SK-N-SH treated with all-trans-retinoic acid at 6 μM for 48 hours (cell line): Measurements from ENCODE around the gene CHEK1.

ENCODE experiments used
- ATAC-seq: fragments of 200-7000 bp; cut with Tn5 transposase; 3 replicates; pipeline ENCODE4 v1.9.1; 2020; ENCODE audit warnings: mild to moderate bottlenecking, moderate library complexity
- BACH2 ChIP-seq: fragments of 250-450 bp; sonication (Bioruptor Pico); IDR thresholded peaks from 2 replicates; pipeline ENCODE4 v1.9.0; 2021; ENCODE audit warnings: mild to moderate bottlenecking, borderline replicate concordance
- CREB5 ChIP-seq: fragments of 250-450 bp; sonication (Bioruptor Pico); IDR thresholded peaks from 2 replicates; pipeline ENCODE4 v1.5.1; 2020; ENCODE audit warnings: low read depth, mild to moderate bottlenecking, moderate library complexity
- CSDC2 ChIP-seq: fragments of 250-450 bp; sonication (Bioruptor Pico); IDR thresholded peaks from 2 replicates; pipeline ENCODE4 v1.5.0; 2020; ENCODE audit warnings: mild to moderate bottlenecking, moderate library complexity
- ESRRG ChIP-seq: fragments of 250-450 bp; sonication (Bioruptor Pico); IDR thresholded peaks from 2 replicates; pipeline ENCODE4 v1.6.1; 2021; ENCODE audit warnings: mild to moderate bottlenecking
- GLIS3 ChIP-seq: fragments of 250-450 bp; sonication (Bioruptor Pico); IDR thresholded peaks from 2 replicates; pipeline ENCODE4 v1.5.0; 2020; ENCODE audit warnings: mild to moderate bottlenecking, moderate library complexity
- ISL1 ChIP-seq: fragments of 250-450 bp; sonication (Bioruptor Pico); IDR thresholded peaks from 2 replicates; pipeline ENCODE4 v2.1.2; 2022; ENCODE audit warnings: mild to moderate bottlenecking, moderate library complexity
- OSR1 ChIP-seq: fragments of 250-450 bp; sonication (Bioruptor Pico); IDR thresholded peaks from 2 replicates; pipeline ENCODE4 v1.8.0; 2022; ENCODE audit warnings: moderate library complexity, mild to moderate bottlenecking, inconsistent platforms
- PPARA ChIP-seq: fragments of 250-450 bp; sonication (Bioruptor Pico); IDR thresholded peaks from 2 replicates; pipeline ENCODE4 v1.5.0; 2020; ENCODE audit warnings: mild to moderate bottlenecking, borderline replicate concordance
- RARB ChIP-seq: fragments of 250-450 bp; sonication (Bioruptor Pico); IDR thresholded peaks from 2 replicates; pipeline ENCODE4 v1.8.0; 2021; ENCODE audit warnings: mild to moderate bottlenecking, moderate library complexity
- SNAI2 ChIP-seq: fragments of 250-450 bp; sonication (Bioruptor Pico); IDR thresholded peaks from 2 replicates; pipeline ENCODE4 v1.5.0; 2020; ENCODE audit warnings: mild to moderate bottlenecking, moderate library complexity
- TCF4 ChIP-seq: fragments of 250-450 bp; sonication (Bioruptor Pico); IDR thresholded peaks from 2 replicates; pipeline ENCODE4 v1.8.0; 2021; ENCODE audit warnings: mild to moderate bottlenecking, moderate library complexity, borderline replicate concordance
- TOX ChIP-seq: fragments of 250-450 bp; sonication (Bioruptor Pico); IDR thresholded peaks from 2 replicates; pipeline ENCODE4 v1.8.0; 2021; ENCODE audit warnings: mild to moderate bottlenecking, moderate library complexity, borderline replicate concordance
- ZC3H10 ChIP-seq: fragments of 250-450 bp; sonication (Bioruptor Pico); IDR thresholded peaks from 2 replicates; pipeline ENCODE4 v1.5.1; 2021; ENCODE audit warnings: mild to moderate bottlenecking, moderate library complexity
- ZFP3 ChIP-seq: fragments of 250-450 bp; sonication (Bioruptor Pico); IDR thresholded peaks from 2 replicates; pipeline ENCODE4 v1.5.0; 2020; ENCODE audit warnings: mild to moderate bottlenecking, moderate library complexity
- ZFP30 ChIP-seq: fragments of 450-650 bp; formaldehyde crosslinking; IDR thresholded peaks from 2 replicates; pipeline ENCODE4 v1.5.0; 2022; ENCODE audit warnings: mild to moderate bottlenecking, moderate library complexity
- ZNF565 ChIP-seq: fragments of 450-650 bp; formaldehyde crosslinking; conservative IDR thresholded peaks from 2 replicates; pipeline ENCODE4 v1.5.0; 2020; ENCODE audit warnings: low read depth, mild to moderate bottlenecking, moderate library complexity
- ZNF70 ChIP-seq: fragments of 450-650 bp; formaldehyde crosslinking; IDR thresholded peaks from 2 replicates; pipeline ENCODE4 v1.5.0; 2020; ENCODE audit warnings: mild to moderate bottlenecking, moderate library complexity
- ZNF8 ChIP-seq: fragments of 450-650 bp; formaldehyde crosslinking; IDR thresholded peaks from 2 replicates; pipeline ENCODE4 v1.5.0; 2020; ENCODE audit warnings: mild to moderate bottlenecking, moderate library complexity
- TF ChIP-seq, protein P1 (sequence below): fragments of 250-450 bp; sonication (Bioruptor Pico); IDR thresholded peaks from 2 replicates; pipeline ENCODE4 v1.8.0; 2020; ENCODE audit warnings: mild to moderate bottlenecking, moderate library complexity, borderline replicate concordance
- TF ChIP-seq, protein P2 (sequence below): fragments of 250-450 bp; sonication (Bioruptor Pico); IDR thresholded peaks from 2 replicates; pipeline ENCODE4 v1.5.0; 2020; ENCODE audit warnings: mild to moderate bottlenecking, moderate library complexity
- TF ChIP-seq, protein P3 (sequence below): fragments of 250-450 bp; sonication (Bioruptor Pico); IDR thresholded peaks from 2 replicates; pipeline ENCODE4 v1.5.1; 2021; ENCODE audit warnings: mild to moderate bottlenecking, moderate library complexity

CHEK1 gene

GRCh38 chr11:125671561-125671960 lies 46.6 kb downstream of the CHEK1 start:
- ATAC-seq = no peak
- TF ChIP-seq GLIS3 (CRISPR knock-in tag) (no peak), ZC3H10 (CRISPR knock-in tag) (no peak), TCF4 (no peak), ZFP30 (no peak), ZFP3 (CRISPR knock-in tag) (no peak), BACH2 (CRISPR knock-in tag) (no peak), TOX (CRISPR knock-in tag) (no peak), PPARA (no peak), ZNF70 (CRISPR knock-in tag) (no peak), ISL1 (CRISPR knock-in tag) (no peak), OSR1 (CRISPR knock-in tag) (no peak), ZNF565 (CRISPR knock-in tag) (no peak), CREB5 (CRISPR knock-in tag) (no peak), ESRRG (no peak)
- TF ChIP-seq, protein P1, sequence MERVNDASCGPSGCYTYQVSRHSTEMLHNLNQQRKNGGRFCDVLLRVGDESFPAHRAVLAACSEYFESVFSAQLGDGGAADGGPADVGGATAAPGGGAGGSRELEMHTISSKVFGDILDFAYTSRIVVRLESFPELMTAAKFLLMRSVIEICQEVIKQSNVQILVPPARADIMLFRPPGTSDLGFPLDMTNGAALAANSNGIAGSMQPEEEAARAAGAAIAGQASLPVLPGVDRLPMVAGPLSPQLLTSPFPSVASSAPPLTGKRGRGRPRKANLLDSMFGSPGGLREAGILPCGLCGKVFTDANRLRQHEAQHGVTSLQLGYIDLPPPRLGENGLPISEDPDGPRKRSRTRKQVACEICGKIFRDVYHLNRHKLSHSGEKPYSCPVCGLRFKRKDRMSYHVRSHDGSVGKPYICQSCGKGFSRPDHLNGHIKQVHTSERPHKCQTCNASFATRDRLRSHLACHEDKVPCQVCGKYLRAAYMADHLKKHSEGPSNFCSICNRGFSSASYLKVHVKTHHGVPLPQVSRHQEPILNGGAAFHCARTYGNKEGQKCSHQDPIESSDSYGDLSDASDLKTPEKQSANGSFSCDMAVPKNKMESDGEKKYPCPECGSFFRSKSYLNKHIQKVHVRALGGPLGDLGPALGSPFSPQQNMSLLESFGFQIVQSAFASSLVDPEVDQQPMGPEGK (CRISPR knock-in tag) = no peak
- TF ChIP-seq, protein P2, sequence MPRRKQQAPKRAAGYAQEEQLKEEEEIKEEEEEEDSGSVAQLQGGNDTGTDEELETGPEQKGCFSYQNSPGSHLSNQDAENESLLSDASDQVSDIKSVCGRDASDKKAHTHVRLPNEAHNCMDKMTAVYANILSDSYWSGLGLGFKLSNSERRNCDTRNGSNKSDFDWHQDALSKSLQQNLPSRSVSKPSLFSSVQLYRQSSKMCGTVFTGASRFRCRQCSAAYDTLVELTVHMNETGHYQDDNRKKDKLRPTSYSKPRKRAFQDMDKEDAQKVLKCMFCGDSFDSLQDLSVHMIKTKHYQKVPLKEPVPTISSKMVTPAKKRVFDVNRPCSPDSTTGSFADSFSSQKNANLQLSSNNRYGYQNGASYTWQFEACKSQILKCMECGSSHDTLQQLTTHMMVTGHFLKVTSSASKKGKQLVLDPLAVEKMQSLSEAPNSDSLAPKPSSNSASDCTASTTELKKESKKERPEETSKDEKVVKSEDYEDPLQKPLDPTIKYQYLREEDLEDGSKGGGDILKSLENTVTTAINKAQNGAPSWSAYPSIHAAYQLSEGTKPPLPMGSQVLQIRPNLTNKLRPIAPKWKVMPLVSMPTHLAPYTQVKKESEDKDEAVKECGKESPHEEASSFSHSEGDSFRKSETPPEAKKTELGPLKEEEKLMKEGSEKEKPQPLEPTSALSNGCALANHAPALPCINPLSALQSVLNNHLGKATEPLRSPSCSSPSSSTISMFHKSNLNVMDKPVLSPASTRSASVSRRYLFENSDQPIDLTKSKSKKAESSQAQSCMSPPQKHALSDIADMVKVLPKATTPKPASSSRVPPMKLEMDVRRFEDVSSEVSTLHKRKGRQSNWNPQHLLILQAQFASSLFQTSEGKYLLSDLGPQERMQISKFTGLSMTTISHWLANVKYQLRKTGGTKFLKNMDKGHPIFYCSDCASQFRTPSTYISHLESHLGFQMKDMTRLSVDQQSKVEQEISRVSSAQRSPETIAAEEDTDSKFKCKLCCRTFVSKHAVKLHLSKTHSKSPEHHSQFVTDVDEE (CRISPR knock-in tag) = no peak
- TF ChIP-seq, protein P3, sequence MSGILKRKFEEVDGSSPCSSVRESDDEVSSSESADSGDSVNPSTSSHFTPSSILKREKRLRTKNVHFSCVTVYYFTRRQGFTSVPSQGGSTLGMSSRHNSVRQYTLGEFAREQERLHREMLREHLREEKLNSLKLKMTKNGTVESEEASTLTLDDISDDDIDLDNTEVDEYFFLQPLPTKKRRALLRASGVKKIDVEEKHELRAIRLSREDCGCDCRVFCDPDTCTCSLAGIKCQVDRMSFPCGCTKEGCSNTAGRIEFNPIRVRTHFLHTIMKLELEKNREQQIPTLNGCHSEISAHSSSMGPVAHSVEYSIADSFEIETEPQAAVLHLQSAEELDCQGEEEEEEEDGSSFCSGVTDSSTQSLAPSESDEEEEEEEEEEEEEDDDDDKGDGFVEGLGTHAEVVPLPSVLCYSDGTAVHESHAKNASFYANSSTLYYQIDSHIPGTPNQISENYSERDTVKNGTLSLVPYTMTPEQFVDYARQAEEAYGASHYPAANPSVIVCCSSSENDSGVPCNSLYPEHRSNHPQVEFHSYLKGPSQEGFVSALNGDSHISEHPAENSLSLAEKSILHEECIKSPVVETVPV = no peak

GRCh38 chr11:125674210-125674609 lies 49.2 kb downstream of the CHEK1 start:
- no peak for ATAC-seq
- TF ChIP-seq CSDC2 (CRISPR knock-in tag) = no peak
- TF ChIP-seq ZNF70 (CRISPR knock-in tag) = no peak
- TF ChIP-seq SNAI2 (CRISPR knock-in tag) = no peak
- TF ChIP-seq GLIS3 (CRISPR knock-in tag) = no peak
- TF ChIP-seq ZFP3 (CRISPR knock-in tag) = no peak
- no peak for TF ChIP-seq ESRRG
- no peak for TF ChIP-seq OSR1 (CRISPR knock-in tag)
- no peak for TF ChIP-seq BACH2 (CRISPR knock-in tag)
- no peak for TF ChIP-seq ISL1 (CRISPR knock-in tag)
- TF ChIP-seq ZFP30 = no peak
- no peak for TF ChIP-seq ZNF8
- TF ChIP-seq RARB (CRISPR knock-in tag) = no peak
- TF ChIP-seq, protein P2 (CRISPR knock-in tag) = no peak
- TF ChIP-seq, protein P3 = no peak
- no peak for TF ChIP-seq TCF4
- TF ChIP-seq, protein P1 (CRISPR knock-in tag) = no peak
- TF ChIP-seq TOX (CRISPR knock-in tag) = no peak
